ENCODE results near the gene FLOT1.

FLOT1 gene

GRCh38 chr6:30742316-30743098 is at the start of gene FLOT1:
FLOT1 (minus strand) TSS chr6:30742687; CDS start chr6:30742189, 498 bp downstream.
- DNase-seq, result peak; percentile 80

GRCh38 chr6:30790724-30791383 is 48.4 kb upstream of the FLOT1 start:
- no peak for DNase-seq

GRCh38 chr6:30789606-30790005 is 47.1 kb upstream of the FLOT1 start:
- DNase-seq, result no peak

GRCh38 chr6:30787954-30788353 is 45.5 kb upstream of the FLOT1 start:
- DNase-seq, result no peak

- DNase-seq, result no peak
Measured at GRCh38 chr6:30782425-30783014, 40.0 kb upstream of the FLOT1 start.

- peak; percentile 21 for DNase-seq
Measured at GRCh38 chr6:30781743-30782424, 39.4 kb upstream of the FLOT1 start.

GRCh38 chr6:30781395-30781742 is 38.9 kb upstream of the FLOT1 start:
- no peak for DNase-seq

- no peak for DNase-seq
Measured at GRCh38 chr6:30780642-30780920, 38.1 kb upstream of the FLOT1 start.

- DNase-seq, result no peak
Measured at GRCh38 chr6:30779850-30780641, 37.6 kb upstream of the FLOT1 start.

GRCh38 chr6:30778001-30778635 is 35.6 kb upstream of the FLOT1 start:
- no peak for DNase-seq

GRCh38 chr6:30777155-30777485 is 34.6 kb upstream of the FLOT1 start:
- DNase-seq, result no peak

GRCh38 chr6:30776390-30777154 is 34.1 kb upstream of the FLOT1 start:
- no peak for DNase-seq

GRCh38 chr6:30775104-30775503 is 32.6 kb upstream of the FLOT1 start:
- DNase-seq, result no peak

- DNase-seq, result no peak
Measured at GRCh38 chr6:30774701-30775100, 32.2 kb upstream of the FLOT1 start.

GRCh38 chr6:30770592-30770991 is 28.1 kb upstream of the FLOT1 start:
- no peak for DNase-seq

GRCh38 chr6:30769853-30770524 is 27.5 kb upstream of the FLOT1 start:
- no peak for DNase-seq

GRCh38 chr6:30769088-30769852 is 26.8 kb upstream of the FLOT1 start:
- peak; percentile 81 for DNase-seq

- DNase-seq, result peak; percentile 31
Measured at GRCh38 chr6:30768634-30769087, 26.2 kb upstream of the FLOT1 start.

GRCh38 chr6:30767944-30768301 is 25.4 kb upstream of the FLOT1 start:
- no peak for DNase-seq

- DNase-seq, result no peak
Measured at GRCh38 chr6:30767158-30767943, 24.9 kb upstream of the FLOT1 start.
